Subcutaneous adipose tissue (tissue), 4 donors: ENCODE results near the gene SNX21. TPM values are rescaled to one million over a fixed set of nuclear protein-coding genes. Genes with fewer than 3 reads are reported as not detected.

Source experiments
- CTCF ChIP-seq: fragments of 450-650 bp; IDR thresholded peaks from one replicate; pipeline ENCODE4 v1.5.1; 2016; ENCODE audit warnings: low read depth, mild to moderate bottlenecking, control low read depth, antibody characterized with exemption, moderate library complexity
- total RNA-seq, 4 donors: library from RNA; depleted of rRNA; stranded (reverse); fragments of >200 nt; gene quantifications; one replicate each; pipeline ENCODE4 v1.1.0, GENCODE V29; 2016

Gene SNX21
- total RNA-seq, 4 donors from 2014 or later: 31.6 to 153 (median 90.8) TPM

GRCh38 chr20:45867136-45867818, 33.7 kb downstream of the SNX21 start:
- no peak for TF ChIP-seq CTCF

GRCh38 chr20:45867819-45868176, 34.2 kb downstream of the SNX21 start:
- no peak for TF ChIP-seq CTCF

- no peak for TF ChIP-seq CTCF
These were observed 39.0 kb downstream of the SNX21 start for GRCh38 chr20:45872626-45873025.

- TF ChIP-seq CTCF: no peak
These were observed 40.0 kb downstream of the SNX21 start for GRCh38 chr20:45873409-45874103.

- TF ChIP-seq CTCF: no peak
These were observed 41.0 kb downstream of the SNX21 start for GRCh38 chr20:45874576-45874975.

GRCh38 chr20:45878076-45878761, 44.6 kb downstream of the SNX21 start:
- TF ChIP-seq CTCF: no peak
